Hematopoietic multipotent progenitor cell (in vitro differentiated cells): ENCODE data around the gene S100A7A. TPM values are rescaled to one million over a fixed set of nuclear protein-coding genes. Genes with fewer than 3 reads are reported as not detected.
"Not testable (repeated sequence)": the region's sequence is repeated elsewhere in the genome, so short reads cannot be mapped to it uniquely, and the experiment has no call there.

ENCODE experiments used
- DNase-seq, 3 donors: peaks; one replicate each; pipeline ENCODE4 v3.0.0-alpha.2; 2011 to 2015; ENCODE audit warnings: low read depth in 2 of 3, low spot score in 2 of 3
- total RNA-seq: library from RNA; depleted of rRNA; stranded (reverse); fragments of >200 nt; gene quantifications from one replicate; pipeline ENCODE4 v1.2.3, GENCODE V29; 2012

The S100A7A gene
- total RNA-seq, 1 donor: not detected

GRCh38 chr1:153419436-153419793, 3.1 kb downstream of the S100A7A start:
- DNase-seq: not testable (repeated sequence)

GRCh38 chr1:153420306-153420705, 4.0 kb downstream of the S100A7A start:
- DNase-seq: no peak

GRCh38 chr1:153422450-153423068, 6.2 kb downstream of the S100A7A start:
- DNase-seq: peak; percentile 36 to 76 (median 66)

GRCh38 chr1:153426809-153427208, 10.5 kb downstream of the S100A7A start:
- no peak for DNase-seq

- no peak for DNase-seq
Observed at GRCh38 chr1:153428073-153428638, 11.8 kb downstream of the S100A7A start.

- no peak for DNase-seq
Observed at GRCh38 chr1:153428791-153429190, 12.5 kb downstream of the S100A7A start.

- no peak for DNase-seq
Observed at GRCh38 chr1:153429266-153430165, 13.2 kb downstream of the S100A7A start.

GRCh38 chr1:153430166-153430553, 13.8 kb downstream of the S100A7A start:
- DNase-seq: no peak

GRCh38 chr1:153430561-153430960, 14.2 kb downstream of the S100A7A start:
- DNase-seq: no peak

- no peak for DNase-seq
Observed at GRCh38 chr1:153431002-153431401, 14.7 kb downstream of the S100A7A start.

GRCh38 chr1:153431427-153431826, 15.1 kb downstream of the S100A7A start:
- no peak for DNase-seq

GRCh38 chr1:153431928-153432327, 15.6 kb downstream of the S100A7A start:
- no peak for DNase-seq

GRCh38 chr1:153432874-153433681, 16.8 kb downstream of the S100A7A start:
- DNase-seq: no peak

- no peak for DNase-seq
Observed at GRCh38 chr1:153434746-153435455, 18.6 kb downstream of the S100A7A start.

GRCh38 chr1:153437236-153437635, 20.9 kb downstream of the S100A7A start:
- no peak for DNase-seq

- no peak for DNase-seq
Observed at GRCh38 chr1:153438599-153438998, 22.3 kb downstream of the S100A7A start.

- DNase-seq: no peak
Observed at GRCh38 chr1:153439273-153439672, 23.0 kb downstream of the S100A7A start.

GRCh38 chr1:153441238-153441755, 25.0 kb downstream of the S100A7A start:
- DNase-seq: no peak

- DNase-seq: no peak
Observed at GRCh38 chr1:153443486-153443885, 27.2 kb downstream of the S100A7A start.

- DNase-seq: no peak
Observed at GRCh38 chr1:153444078-153444477, 27.8 kb downstream of the S100A7A start.
